Activated CD4-positive, alpha-beta T cell treated with anti-CD3 and anti-CD28 coated beads for 4 hours (primary cell): ENCODE measurements around the gene TMEM191C.
"Not testable (repeated sequence)": the region's sequence is repeated elsewhere in the genome, so short reads cannot be mapped to it uniquely, and the experiment has no call there.

Experiments used
- DNase-seq, 2 donors: peaks; one replicate each; pipeline ENCODE4 v3.0.0-alpha.2; 2020

Gene TMEM191C

DNA sequence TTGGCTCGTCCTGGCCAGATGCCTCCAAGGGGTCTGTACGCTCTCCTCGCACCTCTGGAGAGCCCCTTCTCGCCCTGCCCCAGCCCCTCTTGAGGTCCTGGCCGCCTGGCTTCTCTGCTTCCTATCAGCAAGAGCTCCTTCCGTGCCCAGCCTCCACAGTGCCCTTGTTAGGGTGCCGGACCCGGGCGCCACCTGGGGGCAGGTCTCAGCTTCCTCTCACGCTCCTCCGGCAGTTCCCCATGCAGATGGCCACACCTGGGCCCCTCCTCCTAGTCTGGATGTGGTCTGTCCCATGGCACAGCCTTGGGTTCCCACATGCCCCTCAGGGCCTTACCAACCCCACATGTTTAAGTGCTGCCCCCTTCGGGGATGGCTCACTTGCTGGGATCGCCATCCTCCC lies 6.5 kb downstream of the TMEM191C start:
- DNase-seq = not testable (repeated sequence)

GRCh38 chr22:21484039-21484438 lies 16.9 kb downstream of the TMEM191C start:
- not testable (repeated sequence) for DNase-seq

DNA sequence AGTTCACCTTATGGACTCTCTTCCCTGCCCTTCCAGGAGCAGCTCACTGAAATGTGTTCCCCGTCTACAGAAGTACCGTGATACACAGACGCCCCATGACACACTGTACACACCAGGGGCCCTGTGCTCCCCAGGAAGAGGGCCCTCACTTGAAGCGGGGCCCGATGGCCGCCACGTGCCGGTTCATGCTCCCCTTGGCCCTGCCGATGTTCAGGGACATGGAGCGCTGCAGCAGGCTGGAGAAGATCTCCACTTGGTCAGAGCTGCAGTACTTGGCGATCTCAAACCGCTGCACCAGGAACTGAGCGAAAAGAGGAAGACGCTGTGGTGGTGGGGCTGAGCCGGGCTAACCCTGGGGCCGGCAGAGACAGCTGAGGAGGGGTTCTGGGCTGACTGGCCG lies 20.5 kb downstream of the TMEM191C start:
- DNase-seq = not testable (repeated sequence)

DNA sequence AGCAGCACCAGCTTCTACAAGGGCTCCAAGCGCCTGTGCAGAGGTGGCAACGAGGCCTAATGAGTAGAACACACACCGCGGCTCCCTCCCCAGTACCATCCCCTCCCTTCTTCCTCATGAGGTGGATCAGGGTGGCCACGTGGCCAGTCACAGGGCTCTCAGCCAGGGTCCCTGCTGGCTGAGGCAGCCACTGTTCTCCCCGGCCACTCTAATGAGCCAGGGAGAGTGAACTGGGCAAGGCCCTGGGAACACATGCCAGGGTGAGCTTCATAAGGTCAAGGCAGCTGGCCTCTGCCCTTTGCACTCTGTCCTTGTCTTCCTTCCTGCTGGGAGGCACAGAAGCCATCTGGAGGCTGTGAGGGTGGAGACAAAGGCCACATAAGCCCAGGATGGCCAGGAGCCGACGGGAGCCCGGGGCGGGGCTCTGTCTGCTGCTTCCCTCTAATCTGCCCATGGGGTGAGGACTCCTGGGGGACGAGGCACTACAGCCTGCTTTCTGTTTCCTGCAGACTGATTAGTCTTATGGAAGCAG lies 22.0 kb downstream of the TMEM191C start:
- not testable (repeated sequence) for DNase-seq

GRCh38 chr22:21490556-21490955 lies 23.4 kb downstream of the TMEM191C start:
- DNase-seq = not testable (repeated sequence)

- not testable (repeated sequence) for DNase-seq
These were observed 25.1 kb downstream of the TMEM191C start for GRCh38 chr22:21492271-21492670.

DNA sequence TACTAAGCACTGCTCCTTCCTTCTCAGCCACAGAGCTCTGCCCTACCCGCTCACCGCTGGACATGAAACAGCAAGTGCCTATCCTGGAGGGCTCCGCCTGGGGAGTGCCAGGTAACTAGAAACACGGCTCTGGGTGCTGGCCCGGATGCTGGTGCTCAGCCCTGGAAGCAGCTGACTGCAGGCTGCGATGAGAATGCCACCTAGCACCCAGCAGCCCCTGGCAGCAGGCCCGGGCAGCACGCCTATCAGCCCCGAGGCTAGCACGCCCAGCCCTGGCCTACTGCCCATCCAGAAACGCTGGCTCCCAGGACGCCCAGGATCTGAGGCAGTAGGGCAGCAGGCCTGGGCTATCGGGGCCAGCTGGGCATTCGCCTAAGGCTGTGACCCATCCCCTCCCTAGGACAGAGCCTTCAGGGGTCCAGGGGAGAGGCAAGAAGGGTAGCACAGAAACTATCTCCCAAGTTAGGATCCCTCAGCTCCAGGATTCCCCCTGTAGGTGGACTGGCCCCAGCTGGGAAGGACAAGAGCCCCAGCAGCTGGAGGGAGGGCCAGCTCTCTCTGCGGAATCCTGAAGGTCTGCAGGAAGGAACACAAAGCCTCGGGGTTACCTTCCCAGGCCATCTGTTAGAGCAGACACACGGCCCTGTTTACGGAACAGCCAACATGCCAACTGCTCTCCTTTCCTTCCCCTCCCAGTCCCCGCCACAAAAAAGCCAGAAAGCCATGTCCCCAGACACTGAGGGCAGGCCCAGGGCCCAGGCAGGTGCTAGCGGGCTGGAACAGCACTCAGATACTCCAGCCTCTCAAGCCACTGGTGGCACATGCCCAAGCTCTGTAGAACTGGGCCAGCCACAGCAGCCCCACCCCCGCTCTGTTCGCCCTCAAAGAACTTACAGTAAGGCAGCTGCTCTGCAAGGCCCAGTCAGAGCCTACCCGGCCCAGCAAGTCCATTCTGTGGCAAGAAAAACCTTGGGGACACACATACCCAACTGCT lies 26.9 kb downstream of the TMEM191C start:
- DNase-seq = not testable (repeated sequence)

GRCh38 chr22:21497984-21498383 lies 30.8 kb downstream of the TMEM191C start:
- DNase-seq = not testable (repeated sequence)

GRCh38 chr22:21498489-21498888 lies 31.3 kb downstream of the TMEM191C start:
- not testable (repeated sequence) for DNase-seq

DNA sequence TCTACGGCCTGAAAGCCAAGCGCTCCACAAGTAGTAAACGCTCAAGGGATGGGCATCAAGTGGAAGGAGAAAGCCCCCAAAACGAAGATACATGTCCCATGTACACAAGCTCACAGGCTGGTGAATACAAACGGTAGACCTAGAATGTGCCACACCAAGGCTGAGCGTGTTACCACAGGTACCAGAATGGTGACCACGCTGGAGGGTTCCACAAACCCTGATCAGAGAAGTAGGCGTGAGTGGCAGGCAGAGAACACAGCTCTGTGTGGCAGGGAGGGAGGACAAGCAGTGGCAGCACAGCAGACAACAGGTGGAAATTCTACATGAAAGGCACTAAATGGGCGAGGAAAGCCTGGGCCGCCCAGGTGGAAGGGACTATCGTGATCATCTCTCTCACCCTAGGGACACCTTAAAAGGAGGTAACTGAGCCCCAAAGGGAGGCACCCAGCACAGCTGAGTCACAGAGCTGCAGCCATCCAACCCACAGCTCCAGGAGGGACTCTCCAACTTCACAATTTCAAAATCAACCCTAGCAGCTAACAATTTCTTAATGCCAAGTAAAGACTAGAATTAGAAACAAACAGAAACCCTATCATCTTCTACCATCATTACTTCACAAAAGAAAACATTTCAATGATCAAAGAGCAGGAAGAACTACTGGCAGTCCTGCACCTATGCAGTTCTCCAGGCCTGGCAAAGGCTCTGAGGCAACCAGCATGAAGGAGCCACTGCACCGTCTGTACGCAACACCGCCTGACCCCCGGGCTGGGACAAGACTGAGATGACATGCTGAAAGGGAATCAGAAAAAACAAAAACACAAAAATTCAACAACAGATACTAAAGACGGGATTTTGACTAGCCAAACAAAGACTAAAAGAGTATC lies 32.7 kb downstream of the TMEM191C start:
- not testable (repeated sequence) for DNase-seq

- DNase-seq = not testable (repeated sequence)
These were observed 43.2 kb downstream of the TMEM191C start for GRCh38 chr22:21510397-21510796.

GRCh38 chr22:21512022-21512421 lies 44.8 kb downstream of the TMEM191C start:
- not testable (repeated sequence) for DNase-seq

- DNase-seq = not testable (repeated sequence)
These were observed 46.9 kb downstream of the TMEM191C start for GRCh38 chr22:21514117-21514516.

DNA sequence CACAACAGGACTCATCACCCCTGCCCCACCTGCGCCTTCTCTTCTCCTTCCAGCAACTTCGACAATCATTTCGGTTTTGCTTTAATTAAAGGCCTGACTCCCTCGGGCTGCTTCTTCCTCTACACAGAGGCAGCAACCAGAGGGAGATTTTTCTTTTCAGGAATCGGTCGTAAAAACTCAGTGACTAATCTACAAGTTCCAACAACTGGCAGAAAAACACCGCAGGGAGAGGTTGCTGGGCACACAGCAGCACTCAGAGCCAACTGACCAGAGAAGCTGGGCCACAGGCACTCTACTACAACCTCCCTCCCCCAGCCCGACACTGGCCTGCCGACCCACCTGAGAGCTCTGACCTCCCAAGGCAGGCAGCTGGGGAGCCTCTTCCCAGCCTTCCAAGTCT lies 48.0 kb downstream of the TMEM191C start:
- DNase-seq = not testable (repeated sequence)

- DNase-seq = not testable (repeated sequence)
These were observed 49.3 kb downstream of the TMEM191C start for GRCh38 chr22:21516522-21516921.

GRCh38 chr22:21516970-21517764 lies 50.0 kb downstream of the TMEM191C start:
- peak in 1 of 2 donors; percentile 58 for DNase-seq
